Aorta (tissue), 5 donors: ENCODE results near the gene NDUFAF7. TPM values are rescaled to one million over a fixed set of nuclear protein-coding genes. Genes with fewer than 3 reads are reported as not detected.
A peak's percentile ranks its signal among the peaks of the same experiment; 100 is the strongest.

Source experiments
- ATAC-seq: fragments of 200-7000 bp; cut with Tn5 transposase; one replicate; pipeline ENCODE4 v1.9.1; 2022; ENCODE audit warnings: moderate library complexity; ENCODE audit not compliant: low FRiP score
- DNase-seq, 2 donors: peaks; one replicate each; pipeline ENCODE4 v3.0.0-alpha.2; 2020
- H3K27ac ChIP-seq, 2 donors: one replicate each; pipeline ENCODE4 v1.5.1; 2013; ENCODE audit warnings: low read length in 2 of 2, mild to moderate bottlenecking in 2 of 2, moderate library complexity in 2 of 2, control low read depth in 1 of 2, inconsistent platforms in 1 of 2, low read depth in 1 of 2
- H3K27me3 ChIP-seq, 2 donors: one replicate each; pipeline ENCODE4 v1.6.1; 2013; ENCODE audit warnings: control low read depth in 1 of 2, low read length in 1 of 2, mild to moderate bottlenecking in 1 of 2, moderate library complexity in 1 of 2; ENCODE audit not compliant: insufficient read depth in 2 of 2, control insufficient read depth in 1 of 2
- H3K36me3 ChIP-seq, 2 donors: one replicate each; pipeline ENCODE4 v1.6.1; 2013; ENCODE audit warnings: control low read depth in 1 of 2, low read length in 1 of 2, mild to moderate bottlenecking in 1 of 2; ENCODE audit not compliant: insufficient read depth in 2 of 2, control insufficient read depth in 1 of 2
- H3K4me1 ChIP-seq, 2 donors: one replicate each; pipeline ENCODE4 v1.6.1; 2013; ENCODE audit warnings: low read length in 2 of 2, control low read depth in 1 of 2, mild to moderate bottlenecking in 1 of 2, moderate library complexity in 1 of 2; ENCODE audit not compliant: insufficient read depth in 2 of 2, control insufficient read depth in 1 of 2
- H3K4me3 ChIP-seq, 2 donors: one replicate each; pipeline ENCODE4 v1.5.1; 2013; ENCODE audit warnings: low read length in 2 of 2, control low read depth in 1 of 2, mild to moderate bottlenecking in 1 of 2
- H3K9me3 ChIP-seq: one replicate; pipeline ENCODE4 v1.6.1; 2013; ENCODE audit warnings: mild to moderate bottlenecking, low read length; ENCODE audit not compliant: control insufficient read depth
- WGBS, 2 donors: extraction: QIAGEN DNeasy Blood & Tissue Kit; methylation state at CpG; one replicate each; pipeline ENCODE4 v1.1.7; 2013; 5-methylcytosine and 5-hydroxymethylcytosine counted together
- intact Hi-C, 2 donors: fragments of 100-400 bp; cut with DNase I; formaldehyde crosslinking; loops; one replicate each; pipeline versions ENCODE4 v1.14.2 to v1.15.0; 2022
- long read RNA-seq, 2 donors: library from polyadenylated mRNA; unstranded; transcript quantifications; one replicate each; pipeline ENCODE4 v2.0.0, GENCODE V29; 2020 to 2021
- polyA plus RNA-seq, 2 donors: library from polyadenylated mRNA; stranded (reverse); fragments of 200-250 nt; gene quantifications; one replicate each; pipeline ENCODE4 v1.2.3, GENCODE V29; 2013
- total RNA-seq, 2 donors: library from RNA; stranded (reverse); fragmentation: NEBNext Ultra II Directional; extraction: Animal tissue kit (Norgen Biotek cat#: 25700); gene quantifications; one replicate each; pipeline ENCODE4 v1.2.1, GENCODE V29; 2021
- donor health status: healthy with polysubstance abuse.
- donor health status: Bipolar disorder and iron deficiency.
- donor health status: DM: no; HTN: no; CAD: no.
- donor health status: DM: no; HTN: no; CAD: no.
- donor health status: DM: yes; HTN: yes; CAD: no.

The NDUFAF7 gene, protein sequence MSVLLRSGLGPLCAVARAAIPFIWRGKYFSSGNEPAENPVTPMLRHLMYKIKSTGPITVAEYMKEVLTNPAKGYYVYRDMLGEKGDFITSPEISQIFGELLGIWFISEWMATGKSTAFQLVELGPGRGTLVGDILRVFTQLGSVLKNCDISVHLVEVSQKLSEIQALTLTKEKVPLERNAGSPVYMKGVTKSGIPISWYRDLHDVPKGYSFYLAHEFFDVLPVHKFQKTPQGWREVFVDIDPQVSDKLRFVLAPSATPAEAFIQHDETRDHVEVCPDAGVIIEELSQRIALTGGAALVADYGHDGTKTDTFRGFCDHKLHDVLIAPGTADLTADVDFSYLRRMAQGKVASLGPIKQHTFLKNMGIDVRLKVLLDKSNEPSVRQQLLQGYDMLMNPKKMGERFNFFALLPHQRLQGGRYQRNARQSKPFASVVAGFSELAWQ
- 10 to 100 TPM; 17.0 to 23.9 TPM for total RNA-seq
- 10 to 100 TPM in 1 of 2 donors, 1 to 10 TPM in 1; 7.5 to 18.7 TPM for polyA plus RNA-seq
- long read RNA-seq, donor 1, transcript NDUFAF7-201 (10 exons, 2,176 nt): major isoform, 28 of 54 reads
- long read RNA-seq, donor 1, partial matches to known transcripts: 9 of 54 reads
- long read RNA-seq, donor 1, other reads (novel, unspliced or antisense): 16 of 54 reads
- long read RNA-seq, donor 2, transcript NDUFAF7-201 (10 exons, 2,176 nt): major isoform, 5 of 9 reads
- long read RNA-seq, donor 2, partial matches to known transcripts: 0 of 9 reads
- long read RNA-seq, donor 2, other reads (novel, unspliced or antisense): 4 of 9 reads

DNA sequence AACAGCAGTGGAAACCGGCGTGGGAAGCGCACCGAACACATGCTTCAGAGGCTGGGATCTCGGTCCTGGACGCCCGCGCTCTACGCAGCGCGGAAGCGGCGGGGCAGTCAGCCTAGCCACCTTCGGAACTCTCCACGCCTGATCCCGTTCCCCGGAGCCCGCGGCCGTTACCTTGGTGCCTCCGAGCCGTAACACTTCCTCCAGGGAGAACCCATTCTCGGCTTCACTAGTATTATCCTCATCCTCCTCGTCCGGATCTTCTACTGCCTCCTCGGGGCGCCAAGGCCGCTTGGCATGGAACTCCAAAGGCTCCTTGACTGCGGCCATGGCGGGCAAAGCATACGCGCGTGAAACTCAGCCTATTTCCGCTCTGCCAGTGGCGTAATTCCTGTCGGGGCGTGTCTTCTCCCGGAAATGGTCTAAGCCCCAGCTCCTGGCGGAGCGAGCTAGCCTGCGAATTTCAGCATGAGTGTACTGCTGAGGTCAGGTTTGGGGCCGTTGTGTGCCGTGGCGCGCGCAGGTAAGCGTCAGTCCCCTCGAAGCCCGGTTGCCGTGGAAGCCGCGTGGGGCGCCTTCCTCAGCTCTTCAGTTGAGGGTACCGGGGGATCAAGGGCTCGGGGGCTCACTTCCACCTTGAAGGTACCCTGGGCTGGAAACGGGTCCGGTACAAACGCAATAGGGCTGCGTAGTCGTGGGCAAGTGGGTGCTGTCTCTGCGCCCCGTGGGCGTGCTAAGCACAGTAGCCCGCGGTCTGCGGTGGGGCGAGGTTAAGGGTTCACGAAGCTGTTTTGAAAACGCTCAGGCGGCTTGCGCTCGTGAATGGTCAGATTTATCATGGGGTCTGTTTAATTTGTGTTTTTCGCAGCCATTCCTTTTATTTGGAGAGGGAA lies at the start of gene NDUFAF7, which contains the start of gene CEBPZ:
Gene NDUFAF7, plus strand, starts transcription at position 418 of the 890 bp plus-strand sequence. Its CDS starts 48 bp downstream, at position 466.
Gene CEBPZ, minus strand, starts transcription at position 356 of the 890 bp plus-strand sequence. Its CDS starts 29 bp downstream, at position 327.
- 0 to 1% methylated on average over 73 of the region's 73 CpGs for WGBS, 2 donors
- DNase-seq: peak; percentile 95 to 96
- peaks cover 4 to 10% of the 10 kb centered on the region in 2 donors for H3K4me1 ChIP-seq
- intact Hi-C loops: loop anchor here in 1 of 2 donors (5.0 kb wide), 1 partner anchor 91 kb away; the partner anchor contains the start of gene PRKD3
- peaks cover 0 to 4% of the 10 kb centered on the region in 2 donors for H3K36me3 ChIP-seq
- peak within 1 kb of the TSS; percentile 76 to 97 for H3K4me3 ChIP-seq
- H3K27ac ChIP-seq: peak within 1 kb of the TSS; percentile 29 to 79
- H3K27me3 ChIP-seq: no peaks in the 10 kb centered on the region
- peak; percentile 98 for ATAC-seq
- H3K9me3 ChIP-seq: no peaks in the 10 kb centered on the region

DNA sequence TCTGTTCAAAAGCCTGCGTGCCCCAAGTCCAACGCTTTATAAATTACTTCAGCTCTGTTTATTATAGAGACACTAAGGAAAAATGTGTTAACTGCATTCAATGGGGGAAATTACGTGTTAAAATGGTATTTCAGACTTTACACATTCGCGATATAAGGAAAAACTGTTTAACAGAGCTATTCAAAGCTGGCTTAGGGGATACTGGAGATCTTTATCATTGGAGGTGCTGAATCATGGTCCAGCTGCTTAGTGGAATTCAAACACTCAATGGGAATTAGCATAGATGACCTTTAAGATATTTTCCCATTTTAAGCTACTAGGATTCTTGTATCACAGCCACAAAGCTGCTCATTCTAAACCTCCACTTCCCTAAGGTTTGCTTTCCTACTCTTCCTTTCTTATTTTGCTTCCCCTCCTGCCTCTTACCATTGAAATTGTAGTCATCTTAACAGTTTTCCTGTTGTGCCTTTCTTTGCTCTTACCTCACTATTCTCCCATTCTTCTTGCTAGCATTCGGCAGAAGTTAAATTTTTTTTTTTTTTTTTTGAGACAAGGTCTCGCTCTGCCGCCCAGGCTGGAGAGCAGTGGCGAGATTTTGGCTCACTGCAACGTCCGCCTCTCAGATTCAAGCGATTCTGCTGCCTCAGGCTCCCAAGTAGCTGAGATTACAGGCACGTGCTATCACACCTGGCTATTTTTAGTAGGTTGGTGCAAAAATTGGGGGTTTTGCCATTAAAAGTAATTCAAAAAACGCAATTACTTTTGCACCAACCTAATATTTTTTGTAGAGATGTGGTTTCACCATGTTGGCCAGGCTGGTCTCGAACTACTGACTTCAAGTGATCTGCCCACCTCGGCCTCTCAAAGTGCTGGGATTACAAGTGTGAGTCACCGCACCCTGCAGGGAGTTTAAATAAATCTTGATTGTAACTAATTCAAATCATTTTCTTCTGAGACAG lies 49.5 kb upstream of the NDUFAF7 start:
- DNase-seq: no peak
- Histone ChIP-seq H3K27ac (no peak overlapping the region), H3K9me3 (no peaks in the 10 kb centered on the region), H3K36me3 (no peaks in the 10 kb centered on the region), H3K4me1 (no peaks in the 10 kb centered on the region), H3K4me3 (no peak overlapping the region), H3K27me3 (no peaks in the 10 kb centered on the region)
- intact Hi-C loops: no loop called here
- ATAC-seq: no peak
- 67 to 72% methylated on average over 17 of the region's 17 CpGs for WGBS, 2 donors

DNA sequence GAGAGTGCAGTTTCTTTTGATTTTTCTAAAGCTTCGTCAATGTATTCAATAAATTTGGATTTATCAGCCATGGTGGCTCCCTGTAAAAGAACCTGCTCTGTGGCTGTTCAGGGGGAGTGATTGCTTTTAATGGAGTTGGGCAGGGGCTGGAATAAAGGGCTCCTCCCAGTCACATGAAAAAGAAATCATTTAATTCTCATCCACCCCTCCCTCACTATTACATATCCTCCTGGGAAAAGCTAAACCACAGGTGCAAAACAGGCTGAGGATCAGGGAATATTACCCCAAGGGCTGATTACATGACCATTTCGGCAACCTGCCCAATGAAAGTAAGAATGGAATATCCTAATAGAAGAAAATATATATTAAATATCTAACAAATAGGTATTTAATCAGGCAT lies 42.9 kb upstream of the NDUFAF7 start, which contains the start of gene SULT6B1:
Gene SULT6B1, minus strand, starts transcription at position 101 of the 400 bp plus-strand sequence. Its CDS starts 30 bp downstream, at position 71.
- H3K9me3 ChIP-seq: no peaks in the 10 kb centered on the region
- no peak within 1 kb of the TSS for H3K4me3 ChIP-seq
- no peaks in the 10 kb centered on the region for H3K36me3 ChIP-seq
- H3K27ac ChIP-seq: no peak within 1 kb of the TSS
- ATAC-seq (no peak), DNase-seq (no peak)
- intact Hi-C loops: no loop called here
- H3K27me3 ChIP-seq: no peaks in the 10 kb centered on the region
- WGBS, 2 donors: 94 to 96% methylated on average over 2 of the region's 2 CpGs
- no peaks in the 10 kb centered on the region for H3K4me1 ChIP-seq

DNA sequence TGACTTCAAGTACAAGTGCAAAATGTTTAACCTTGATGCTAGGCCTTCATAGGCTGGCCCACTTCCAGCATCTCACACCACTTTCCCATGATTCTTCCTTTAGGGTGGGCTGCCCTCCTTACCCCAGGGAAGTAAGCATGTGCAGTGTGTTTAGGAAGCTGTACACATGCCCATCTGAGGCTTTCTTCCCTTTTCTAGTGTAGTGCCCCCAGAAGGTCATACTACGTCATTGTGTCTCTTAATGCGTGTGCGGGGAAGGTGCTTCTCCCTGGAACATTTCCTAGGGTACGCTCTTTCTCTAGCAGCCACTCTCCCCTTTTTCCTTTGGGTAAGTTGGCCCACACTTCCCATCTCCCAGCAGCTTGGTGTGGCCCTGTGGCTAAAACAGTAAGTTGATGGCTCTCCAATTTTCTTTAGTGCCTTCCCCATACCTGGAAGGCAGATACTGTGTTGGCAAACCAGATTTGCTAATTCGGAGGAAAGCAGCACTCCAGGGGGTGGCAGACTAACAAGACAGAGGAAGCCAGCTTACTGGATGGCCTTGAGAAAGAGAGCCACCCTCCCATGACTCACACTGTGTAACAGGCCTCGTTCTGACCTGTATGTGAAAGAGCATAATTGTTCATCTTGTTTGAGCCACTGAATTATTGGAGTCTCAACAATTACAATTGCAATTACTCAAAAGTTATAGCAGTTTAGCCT lies 41.9 kb upstream of the NDUFAF7 start:
- H3K27ac ChIP-seq: no peak overlapping the region
- no peak for DNase-seq
- H3K4me3 ChIP-seq: no peak overlapping the region
- H3K4me1 ChIP-seq: no peaks in the 10 kb centered on the region
- 78 to 79% methylated on average over 6 of the region's 6 CpGs for WGBS, 2 donors
- ATAC-seq: no peak
- H3K27me3 ChIP-seq: no peaks in the 10 kb centered on the region
- H3K36me3 ChIP-seq: no peaks in the 10 kb centered on the region
- intact Hi-C loops: no loop called here
- H3K9me3 ChIP-seq: no peaks in the 10 kb centered on the region

DNA sequence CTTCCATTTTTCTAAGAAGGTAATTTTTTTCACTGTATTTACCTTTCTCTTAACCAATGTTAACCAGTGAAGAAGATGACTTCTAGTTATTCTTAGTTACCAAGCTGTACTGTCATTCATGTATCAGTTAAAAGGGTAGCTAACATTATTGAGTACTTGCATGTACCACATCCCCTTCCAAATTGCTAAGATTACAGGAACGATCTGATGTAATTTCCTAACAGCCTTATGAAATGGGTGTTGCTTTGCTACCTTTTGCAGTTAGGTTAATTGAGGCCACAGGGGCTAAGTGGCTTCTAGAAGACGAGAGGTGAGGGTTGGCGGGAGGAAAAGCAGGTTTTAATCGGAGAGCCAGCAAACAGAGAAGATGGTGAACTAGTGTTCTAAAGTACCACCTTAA lies 41.2 kb upstream of the NDUFAF7 start:
- 83 to 87% methylated on average over 4 of the region's 4 CpGs for WGBS, 2 donors
- intact Hi-C loops: no loop called here
- no peaks in the 10 kb centered on the region for H3K9me3 ChIP-seq
- H3K27ac ChIP-seq: no peak overlapping the region
- H3K4me1 ChIP-seq: no peaks in the 10 kb centered on the region
- no peak for ATAC-seq
- no peak for DNase-seq
- no peaks in the 10 kb centered on the region for H3K27me3 ChIP-seq
- H3K4me3 ChIP-seq: no peak overlapping the region
- H3K36me3 ChIP-seq: no peaks in the 10 kb centered on the region

DNA sequence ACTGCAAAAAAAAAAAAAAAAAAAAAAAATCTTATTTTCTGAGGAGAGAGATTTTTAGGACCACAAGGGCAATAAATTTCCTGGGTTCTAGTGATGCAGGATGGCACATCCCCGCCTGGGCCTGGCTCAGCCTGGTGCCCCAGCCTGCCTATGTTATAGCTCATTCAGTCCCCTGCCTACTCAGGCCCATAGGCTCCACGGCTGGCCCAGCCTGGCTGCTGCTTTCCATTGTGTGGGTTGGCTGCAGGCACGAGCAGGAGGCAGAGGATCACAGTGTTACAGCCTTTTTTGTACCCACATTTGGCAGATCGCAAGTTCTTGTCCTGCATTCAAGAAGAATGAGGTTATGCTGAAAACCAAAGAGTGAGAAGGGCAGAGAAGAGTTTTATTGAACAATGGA lies 40.2 kb upstream of the NDUFAF7 start:
- ATAC-seq: no peak
- Histone ChIP-seq H3K4me1 (no peaks in the 10 kb centered on the region), H3K4me3 (no peak overlapping the region), H3K27me3 (no peaks in the 10 kb centered on the region), H3K27ac (no peak overlapping the region), H3K36me3 (no peaks in the 10 kb centered on the region), H3K9me3 (no peaks in the 10 kb centered on the region)
- intact Hi-C loops: no loop called here
- 36 to 38% methylated on average over 4 of the region's 4 CpGs for WGBS, 2 donors
- no peak for DNase-seq

DNA sequence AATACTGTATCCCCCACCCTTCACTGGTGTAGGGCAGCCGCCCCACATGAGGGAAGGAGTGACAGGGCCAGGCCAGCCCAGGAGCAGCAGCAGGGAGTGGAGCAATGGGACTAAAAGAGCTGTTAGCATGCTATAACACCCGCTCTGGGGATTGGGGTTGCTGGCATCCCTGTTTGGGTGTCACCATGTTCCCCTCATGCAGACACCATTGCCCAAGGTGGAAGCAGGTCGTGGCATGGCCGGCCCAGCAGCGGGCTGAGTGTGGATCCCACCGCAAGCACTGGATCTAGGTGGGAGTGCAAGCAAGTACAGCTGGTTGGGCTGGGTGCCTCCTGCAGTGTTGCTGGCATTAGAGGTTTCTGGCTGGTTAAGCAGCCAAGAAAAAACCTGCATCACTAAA lies 39.7 kb upstream of the NDUFAF7 start:
- no peaks in the 10 kb centered on the region for H3K36me3 ChIP-seq
- intact Hi-C loops: no loop called here
- WGBS, 2 donors: 75 to 78% methylated on average over 6 of the region's 6 CpGs
- H3K9me3 ChIP-seq: no peaks in the 10 kb centered on the region
- DNase-seq (no peak), ATAC-seq (no peak)
- H3K4me1 ChIP-seq: no peaks in the 10 kb centered on the region
- H3K27ac ChIP-seq: no peak overlapping the region
- H3K4me3 ChIP-seq: no peak overlapping the region
- no peaks in the 10 kb centered on the region for H3K27me3 ChIP-seq
